Muscle of leg (tissue), 11 donors: ENCODE results near the gene ZBTB45. TPM values are rescaled to one million over a fixed set of nuclear protein-coding genes. Genes with fewer than 3 reads are reported as not detected.
"Not testable (repeated sequence)": the region's sequence is repeated elsewhere in the genome, so short reads cannot be mapped to it uniquely, and the experiment has no call there.

Experiments
- DNase-seq: peaks from one replicate; pipeline ENCODE4 v3.0.0; 2013
- H3K27ac ChIP-seq: one replicate; pipeline ENCODE4 v1.5.1; 2013; ENCODE audit warnings: mild to moderate bottlenecking, low read length, control low read depth
- H3K27me3 ChIP-seq: one replicate; pipeline ENCODE4 v1.6.1; 2013; ENCODE audit warnings: low read length; ENCODE audit not compliant: control insufficient read depth, insufficient read depth
- H3K36me3 ChIP-seq: one replicate; pipeline ENCODE4 v1.6.1; 2013; ENCODE audit warnings: low read length; ENCODE audit not compliant: control insufficient read depth, insufficient read depth
- H3K4me1 ChIP-seq: one replicate; pipeline ENCODE4 v1.6.1; 2013; ENCODE audit warnings: low read length; ENCODE audit not compliant: control insufficient read depth, insufficient read depth
- H3K4me3 ChIP-seq: one replicate; pipeline ENCODE4 v1.5.1; 2013; ENCODE audit warnings: low read length, control low read depth
- H3K9me3 ChIP-seq: replicated peaks from 2 replicates; pipeline ENCODE4 v1.6.1; 2013; ENCODE audit warnings: low read depth, low read length; ENCODE audit not compliant: control insufficient read depth
- WGBS: methylation state at CpG from one replicate; pipeline ENCODE4 v1.1.5; 2013; ENCODE audit warnings: missing lambda C conversion rate; ENCODE audit not compliant: insufficient coverage; 5-methylcytosine and 5-hydroxymethylcytosine counted together
- polyA plus RNA-seq, 8 donors: library from polyadenylated mRNA; unstranded; fragments of 120-200 nt; gene quantifications; one replicate each; pipeline versions ENCODE4 v1.2.1 to v1.2.3, GENCODE V29; 2013; ENCODE audit warnings: inconsistent platforms in 1 of 8, low replicate concordance in 1 of 8; ENCODE audit not compliant: insufficient read length in 8 of 8, insufficient read depth in 1 of 8
- total RNA-seq: library from RNA; stranded (reverse); fragments of 120-200 nt; gene quantifications from one replicate; pipeline ENCODE4 v1.2.4, GENCODE V29; 2013

Gene ZBTB45
- total and polyA plus RNA-seq, 9 donors = 3.0 to 12.4 (median 10.5) TPM

GRCh38 chr19:58474291-58474996, 45.2 kb downstream of the ZBTB45 start:
- DNase-seq = no peak
- Histone ChIP-seq H3K4me1 (peaks cover 19% of the 10 kb centered on the region), H3K9me3 (no peaks in the 10 kb centered on the region), H3K27me3 (no peaks in the 10 kb centered on the region), H3K4me3 (no peak overlapping the region), H3K36me3 (peaks cover 50% of the 10 kb centered on the region), H3K27ac (no peak overlapping the region)
- 80% methylated on average over 11 of the region's 12 CpGs for WGBS

GRCh38 chr19:58473775-58474174, 45.8 kb downstream of the ZBTB45 start:
- H3K4me1 ChIP-seq = peaks cover 19% of the 10 kb centered on the region
- DNase-seq = no peak
- no peak overlapping the region for H3K27ac ChIP-seq
- no peaks in the 10 kb centered on the region for H3K27me3 ChIP-seq
- H3K36me3 ChIP-seq = peaks cover 48% of the 10 kb centered on the region
- H3K4me3 ChIP-seq = no peak overlapping the region
- no peaks in the 10 kb centered on the region for H3K9me3 ChIP-seq

GRCh38 chr19:58471736-58472135, 47.9 kb downstream of the ZBTB45 start:
- no peaks in the 10 kb centered on the region for H3K27me3 ChIP-seq
- H3K4me3 ChIP-seq = no peak overlapping the region
- peaks cover 41% of the 10 kb centered on the region for H3K36me3 ChIP-seq
- WGBS = 93% methylated on average over 38 of the region's 39 CpGs
- peaks cover 24% of the 10 kb centered on the region for H3K4me1 ChIP-seq
- no peaks in the 10 kb centered on the region for H3K9me3 ChIP-seq
- H3K27ac ChIP-seq = no peak overlapping the region
- no peak for DNase-seq

- H3K36me3 ChIP-seq = peaks cover 41% of the 10 kb centered on the region
- DNase-seq = not testable (repeated sequence)
- WGBS = 92% methylated on average over 13 of the region's 53 CpGs
Measured at GRCh38 chr19:58470837-58471543, 48.6 kb downstream of the ZBTB45 start.

GRCh38 chr19:58469241-58470013, 50.2 kb downstream of the ZBTB45 start:
- WGBS = 90% methylated on average over 11 of the region's 17 CpGs
- Histone ChIP-seq H3K27me3 (no peaks in the 10 kb centered on the region), H3K36me3 (peaks cover 41% of the 10 kb centered on the region), H3K4me1 (peaks cover 14% of the 10 kb centered on the region), H3K9me3 (no peaks in the 10 kb centered on the region), H3K4me3 (no peak overlapping the region), H3K27ac (no peak overlapping the region)
- no peak for DNase-seq

More at GRCh38 chr19:58470837-58471543, 48.6 kb downstream of the ZBTB45 start:
- not testable (repeated sequence) for H3K27me3 ChIP-seq, H3K27ac ChIP-seq, H3K4me3 ChIP-seq, H3K9me3 ChIP-seq
- H3K4me1 ChIP-seq = peaks cover 22% of the 10 kb centered on the region

- peaks cover 34% of the 10 kb centered on the region for H3K36me3 ChIP-seq
- H3K4me1 ChIP-seq = peaks cover 14% of the 10 kb centered on the region
- no peak overlapping the region for H3K4me3 ChIP-seq
- no peak for DNase-seq
- no peak overlapping the region for H3K27ac ChIP-seq
- WGBS = 56% methylated on average over 5 of the region's 5 CpGs
- H3K27me3 ChIP-seq = no peaks in the 10 kb centered on the region
- H3K9me3 ChIP-seq = no peaks in the 10 kb centered on the region
Measured at GRCh38 chr19:58468216-58468839, 51.3 kb downstream of the ZBTB45 start.

GRCh38 chr19:58466760-58467589, 52.6 kb downstream of the ZBTB45 start, which contains the start of gene ZNF324:
ZNF324 (plus strand) TSS chr19:58467080; CDS start chr19:58469186, 2,106 bp downstream.
- no peaks in the 10 kb centered on the region for H3K9me3 ChIP-seq
- WGBS = under 1% methylated on average over 82 of the region's 92 CpGs

GRCh38 chr19:58466089-58466759, 53.4 kb downstream of the ZBTB45 start:
- Histone ChIP-seq H3K9me3 (no peaks in the 10 kb centered on the region), H3K27me3 (no peaks in the 10 kb centered on the region), H3K36me3 (peaks cover 18% of the 10 kb centered on the region), H3K27ac (no peak overlapping the region), H3K4me3 (peak overlapping the region; percentile 72), H3K4me1 (peaks cover 14% of the 10 kb centered on the region)
- WGBS = 30% methylated on average over 15 of the region's 20 CpGs
- DNase-seq = no peak

More at GRCh38 chr19:58466760-58467589, 52.6 kb downstream of the ZBTB45 start, which contains the start of gene ZNF324:
- peak within 1 kb of the TSS; percentile 42 for H3K27ac ChIP-seq
- DNase-seq = peak; percentile 99
- peaks cover 22% of the 10 kb centered on the region for H3K36me3 ChIP-seq
- H3K4me1 ChIP-seq = peaks cover 14% of the 10 kb centered on the region
- peak within 1 kb of the TSS; percentile 72 for H3K4me3 ChIP-seq
- H3K27me3 ChIP-seq = no peaks in the 10 kb centered on the region
